Common myeloid progenitor, CD34-positive (primary cell): Measurements from ENCODE around the gene TMBIM1.

Experiments used
- CTCF ChIA-PET: fragments of 350-600 bp; sonication (Branson Sonifier 250); formaldehyde crosslinking; loops from one replicate; lab custom pipeline; 2021; ENCODE audit warnings: antibody characterized with exemption; lab: Charles Lee
- POLR2A ChIA-PET: fragments of 350-600 bp; sonication (Branson Sonifier 250); formaldehyde crosslinking; loops from one replicate; lab custom pipeline; 2021; ENCODE audit warnings: antibody characterized with exemption; lab: Charles Lee
- DNase-seq, 3 donors: peaks; one replicate each; pipeline versions ENCODE4 v3.0.0 to v3.0.0-alpha.2; 2013
- H3K27ac ChIP-seq, 2 experiments: 1 replicate in 1 of 2; 2 replicates in 1 of 2; pipeline ENCODE4 v1.7.0; 2013; ENCODE audit warnings: inconsistent platforms in 2 of 2, low read length in 2 of 2, mild to moderate bottlenecking in 2 of 2, low read depth in 1 of 2, moderate library complexity in 1 of 2; ENCODE audit not compliant: severe bottlenecking in 2 of 2, insufficient read depth in 1 of 2, poor library complexity in 1 of 2
- H3K27me3 ChIP-seq, 5 experiments: replicated peaks in 2 of 5; 1 replicate in 3 of 5; 2 replicates in 2 of 5; pipeline versions ENCODE4 v1.6.1 to v1.7.0; 2013; ENCODE audit warnings: low read length in 4 of 5, mild to moderate bottlenecking in 2 of 5, moderate library complexity in 2 of 5, inconsistent platforms in 1 of 5; ENCODE audit not compliant: insufficient read depth in 5 of 5, control insufficient read depth in 4 of 5
- H3K36me3 ChIP-seq, 4 experiments: 1 replicate in 2 of 4; 2 replicates in 2 of 4; pipeline versions ENCODE4 v1.6.1 to v1.7.0; 2013; ENCODE audit warnings: low read length in 3 of 4, control low read depth in 1 of 4, mild to moderate bottlenecking in 1 of 4; ENCODE audit not compliant: control insufficient read depth in 4 of 4, insufficient read depth in 4 of 4
- H3K4me1 ChIP-seq, 4 experiments: 1 replicate in 3 of 4; 2 replicates in 1 of 4; pipeline versions ENCODE4 v1.6.1 to v1.7.1; 2013; ENCODE audit warnings: low read length in 3 of 4, mild to moderate bottlenecking in 3 of 4, control low read depth in 1 of 4, inconsistent platforms in 1 of 4, moderate library complexity in 1 of 4; ENCODE audit not compliant: control insufficient read depth in 4 of 4, insufficient read depth in 4 of 4; ENCODE audit errors: control extremely low read depth in 1 of 4
- H3K4me3 ChIP-seq, 7 experiments: 1 replicate in 4 of 7; 2 replicates in 3 of 7; pipeline versions ENCODE4 v1.5.1 to v1.7.0; 2013; ENCODE audit warnings: mild to moderate bottlenecking in 7 of 7, low read length in 6 of 7, moderate library complexity in 6 of 7, inconsistent platforms in 2 of 7, low read depth in 2 of 7, control low read depth in 1 of 7; ENCODE audit not compliant: insufficient read depth in 4 of 7, control insufficient read depth in 1 of 7; ENCODE audit errors: extremely low read depth in 1 of 7
- H3K9me3 ChIP-seq, 5 experiments: 1 replicate in 4 of 5; 2 replicates in 1 of 5; pipeline versions ENCODE4 v1.6.1 to v1.7.1; 2013; ENCODE audit warnings: low read length in 4 of 5, mild to moderate bottlenecking in 2 of 5, inconsistent platforms in 1 of 5, low read depth in 1 of 5, moderate library complexity in 1 of 5; ENCODE audit not compliant: control insufficient read depth in 4 of 5, insufficient read depth in 2 of 5; ENCODE audit errors: control extremely low read depth in 1 of 5
- WGBS: methylation state at CpG from one replicate; pipeline ENCODE4 v1.1.5; 2013; ENCODE audit not compliant: insufficient coverage; 5-methylcytosine and 5-hydroxymethylcytosine counted together

Gene TMBIM1

DNA sequence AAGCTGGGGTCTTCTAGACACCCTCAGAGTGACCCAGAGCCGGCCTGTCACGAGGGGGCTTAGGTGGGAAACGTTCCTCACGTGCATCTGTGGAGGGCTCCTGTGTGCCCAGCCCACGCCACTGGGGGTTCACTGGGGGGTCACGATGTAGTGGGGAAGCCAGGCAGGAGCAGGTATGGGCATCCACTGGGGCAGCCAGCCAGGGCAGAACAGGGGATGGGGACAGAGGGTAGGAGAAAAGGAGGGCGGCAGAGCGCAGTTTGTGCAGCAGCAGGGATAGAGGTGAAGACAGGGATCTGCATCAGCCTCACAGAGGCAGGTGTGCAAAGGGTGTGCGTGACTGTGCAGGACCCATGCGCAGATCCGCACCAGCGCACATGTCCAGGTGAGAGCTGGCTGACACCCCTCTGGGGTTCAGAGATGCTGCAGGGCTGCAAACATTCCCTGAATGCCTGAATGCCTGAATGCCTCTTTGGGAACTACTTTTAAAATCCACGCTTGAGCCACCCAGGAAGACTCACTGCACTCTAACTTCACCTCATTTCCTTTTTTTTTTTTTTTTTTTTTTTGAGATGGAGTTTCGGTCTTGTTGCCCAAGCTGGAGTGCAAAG, 11.9 kb downstream of the TMBIM1 start:
- ChIA-PET POLR2A (no interaction called here), CTCF (interaction anchor here (1.1 to 20.2 kb wide), 5 partner anchors 5 to 121 kb away, joined by 3 to 383 read pairs (median 5); partner anchors contain the start of genes AAMP, PNKD and TMBIM1)
- Histone ChIP-seq H3K4me1 (peaks cover 0 to 16% (median 10%) of the 10 kb centered on the region in 4 experiments), H3K4me3 (no peak overlapping the region), H3K9me3 (no peaks in the 10 kb centered on the region), H3K27ac (no peak overlapping the region), H3K27me3 (no peaks in the 10 kb centered on the region), H3K36me3 (peaks cover 18 to 89% (median 66%) of the 10 kb centered on the region in 4 experiments)
- 99% methylated on average over 11 of the region's 14 CpGs for WGBS
- no peak for DNase-seq

DNA sequence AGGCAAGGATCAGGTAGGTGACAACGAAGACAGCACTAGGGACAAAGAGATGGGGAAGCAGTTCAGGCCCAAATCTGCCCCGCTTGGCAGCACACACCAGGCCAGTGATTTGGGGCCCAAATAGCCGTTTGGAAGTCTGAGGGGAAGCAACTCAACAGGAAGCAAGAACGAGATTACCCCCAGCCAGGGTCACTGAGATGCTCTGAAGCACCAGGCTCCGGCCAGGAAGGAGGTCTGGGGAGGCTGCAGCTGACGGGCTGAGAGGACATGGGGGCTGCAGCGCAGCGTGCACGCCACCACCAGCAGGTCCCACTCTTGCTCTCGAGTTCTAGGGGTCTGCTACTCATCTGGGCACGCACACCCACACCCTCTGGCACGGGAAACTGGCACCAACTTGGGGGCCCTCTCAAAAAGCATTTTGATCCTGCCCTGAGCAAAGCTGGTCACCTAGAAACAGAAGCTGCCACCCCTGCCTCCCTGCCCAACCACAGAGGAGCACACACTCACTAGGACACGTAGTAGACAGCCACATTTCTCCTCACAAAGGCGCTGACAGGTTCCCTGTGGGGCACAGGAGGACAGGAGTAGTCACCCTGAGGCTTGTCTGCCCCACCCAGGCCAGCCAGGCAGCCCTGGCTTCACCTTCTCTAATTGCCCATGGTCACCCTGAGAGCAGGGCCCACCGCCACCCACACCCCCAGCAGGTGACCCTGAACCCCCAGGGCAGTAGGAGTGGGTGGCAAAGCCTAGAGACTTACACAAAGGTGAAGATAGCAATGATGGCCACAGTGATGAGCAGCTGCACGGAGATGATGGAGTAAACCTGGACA, 13.6 kb downstream of the TMBIM1 start:
- ChIA-PET POLR2A (interaction anchor here (1.3 kb wide), 1 partner anchor 8 kb away, joined by 3 read pairs; no protein-coding TSS in a partner anchor), CTCF (interaction anchor here (1.4 to 11.2 kb wide), 2 partner anchors 12 to 123 kb away, joined by 3 to 383 read pairs; partner anchors contain the start of gene TMBIM1)
- Histone ChIP-seq H3K27ac (no peak overlapping the region), H3K27me3 (no peaks in the 10 kb centered on the region), H3K4me1 (peaks cover 0 to 3% (median 1%) of the 10 kb centered on the region in 4 experiments), H3K36me3 (peaks cover 18 to 96% (median 82%) of the 10 kb centered on the region in 4 experiments), H3K4me3 (no peak overlapping the region), H3K9me3 (no peaks in the 10 kb centered on the region)
- no peak for DNase-seq
- WGBS: 96% methylated on average over 15 of the region's 16 CpGs

DNA sequence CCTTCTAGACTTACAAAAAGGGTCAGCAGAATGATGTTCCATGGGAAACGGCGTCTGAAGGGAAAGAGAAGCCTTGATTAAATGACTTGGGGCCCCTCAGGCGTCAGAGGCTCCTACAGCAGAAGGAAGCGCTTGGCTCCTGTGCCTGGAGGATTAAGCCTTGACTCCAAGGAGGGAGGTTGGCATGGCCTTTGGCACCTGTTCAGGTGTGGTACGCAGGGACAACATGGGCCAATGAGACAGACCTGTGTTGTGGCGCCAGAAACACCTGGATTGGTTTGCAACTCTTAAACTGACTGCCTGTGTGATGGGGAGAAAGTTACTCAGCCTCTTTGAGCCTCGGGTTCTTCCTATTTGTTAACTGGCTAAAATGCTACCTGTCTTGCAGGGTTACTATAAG, 14.4 kb downstream of the TMBIM1 start:
- CTCF ChIA-PET: interaction anchor here (11.2 kb wide), 1 partner anchor 13 kb away, joined by 383 read pairs; the partner anchor contains the start of gene TMBIM1
- Histone ChIP-seq H3K4me3 (no peak overlapping the region), H3K9me3 (no peaks in the 10 kb centered on the region), H3K36me3 (peaks cover 17 to 92% (median 82%) of the 10 kb centered on the region in 4 experiments), H3K27ac (no peak overlapping the region), H3K27me3 (no peaks in the 10 kb centered on the region), H3K4me1 (peaks cover 0 to 1% (median under 1%) of the 10 kb centered on the region in 4 experiments)
- POLR2A ChIA-PET: interaction anchor here (1.3 kb wide), 1 partner anchor 9 kb away, joined by 3 read pairs; no protein-coding TSS in a partner anchor
- no peak for DNase-seq
- WGBS: 99% methylated on average over 7 of the region's 7 CpGs

DNA sequence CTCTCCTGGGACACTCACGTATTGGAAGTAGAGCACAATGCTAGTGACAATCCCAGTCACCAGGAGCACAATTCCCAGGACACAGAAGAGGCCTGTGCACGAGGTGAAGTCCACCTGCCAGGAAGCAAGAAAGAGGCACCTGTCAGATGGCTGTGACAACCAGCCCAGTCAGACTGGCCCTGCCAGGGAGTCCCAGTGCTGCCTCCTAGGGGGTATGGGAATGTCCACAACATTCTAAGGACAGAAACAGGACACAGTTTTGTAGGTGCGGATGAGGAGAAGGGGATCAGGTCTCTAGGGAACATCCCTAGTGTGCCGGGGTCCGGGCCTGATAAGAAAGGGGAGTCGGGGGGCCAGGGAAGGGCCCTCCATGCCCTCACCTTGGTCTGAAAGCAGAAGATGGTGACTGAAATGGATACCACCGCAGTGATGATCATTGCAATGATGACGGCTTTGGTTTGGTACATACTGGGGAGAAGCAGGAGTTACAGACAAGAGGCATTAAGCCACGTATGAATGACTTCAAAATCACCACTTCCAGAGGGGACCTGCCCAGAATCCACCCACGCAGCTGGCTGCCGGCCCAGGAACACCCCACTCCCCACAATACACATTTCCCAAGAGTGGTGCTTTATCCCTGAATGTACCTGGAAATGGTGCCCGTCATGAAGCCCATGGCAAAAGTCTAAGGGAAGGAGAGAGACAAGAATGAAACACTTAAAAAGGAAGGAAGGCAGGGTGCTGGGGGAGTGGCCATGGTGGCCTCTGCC, 15.1 kb downstream of the TMBIM1 start:
- POLR2A ChIA-PET: interaction anchor here (1.3 kb wide), 1 partner anchor 10 kb away, joined by 3 read pairs; no protein-coding TSS in a partner anchor
- no peak overlapping the region for H3K27ac ChIP-seq
- H3K9me3 ChIP-seq: no peaks in the 10 kb centered on the region
- CTCF ChIA-PET: interaction anchor here (0.9 to 11.2 kb wide), 4 partner anchors 13 to 176 kb away, joined by 3 to 383 read pairs (median 76); partner anchors contain the start of genes CATIP and TMBIM1
- H3K4me1 ChIP-seq: peaks cover 0 to 8% (median 5%) of the 10 kb centered on the region in 4 experiments
- DNase-seq: no peak
- H3K27me3 ChIP-seq: no peaks in the 10 kb centered on the region
- H3K4me3 ChIP-seq: no peak overlapping the region
- peaks cover 17 to 85% (median 80%) of the 10 kb centered on the region in 4 experiments for H3K36me3 ChIP-seq
- 96% methylated on average over 10 of the region's 12 CpGs for WGBS

DNA sequence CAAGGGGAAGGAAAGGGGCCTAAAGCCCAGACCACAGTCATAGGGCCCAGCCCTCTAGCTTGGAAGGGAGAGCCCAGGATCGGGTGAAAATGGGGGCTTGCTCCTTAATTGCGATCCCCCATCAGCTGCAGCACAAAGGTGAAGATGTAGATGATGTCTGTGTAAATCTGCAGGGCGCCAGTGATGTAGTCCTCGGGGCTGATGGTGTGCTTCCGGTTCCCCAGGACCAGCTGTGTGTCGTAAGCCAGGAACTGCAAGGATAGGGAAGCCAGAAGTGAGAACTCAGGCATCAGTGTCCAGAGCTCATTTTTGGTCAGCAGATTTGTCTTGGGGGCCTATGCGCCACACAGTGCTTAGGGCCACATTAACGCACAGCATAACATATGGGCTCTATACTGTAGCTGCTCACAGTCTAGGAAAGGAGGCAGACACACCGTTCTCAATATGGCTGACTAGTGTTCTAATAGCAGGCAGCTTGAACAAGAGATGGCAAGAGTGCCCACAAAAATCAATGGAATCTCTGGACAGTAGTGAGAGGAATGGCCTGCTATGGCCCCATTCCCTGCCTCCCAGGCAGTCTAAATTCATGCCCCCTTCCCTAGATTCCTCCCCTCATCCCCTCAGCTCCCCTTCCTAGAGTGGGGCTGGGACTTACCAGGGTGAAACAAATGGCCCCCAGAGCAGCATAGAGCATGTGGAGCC, 16.8 kb downstream of the TMBIM1 start:
- Histone ChIP-seq H3K4me3 (no peak overlapping the region), H3K27me3 (no peaks in the 10 kb centered on the region), H3K9me3 (no peaks in the 10 kb centered on the region), H3K27ac (peak overlapping the region in 1 of 2 experiments; percentile 51), H3K4me1 (peaks cover 5 to 24% (median 18%) of the 10 kb centered on the region in 4 experiments), H3K36me3 (peaks cover 11 to 74% (median 69%) of the 10 kb centered on the region in 4 experiments)
- CTCF ChIA-PET: interaction anchor here (1.0 to 11.2 kb wide), 10 partner anchors 15 to 190 kb away, joined by 3 to 383 read pairs (median 5); partner anchors contain the start of genes CATIP and TMBIM1
- POLR2A ChIA-PET: interaction anchor here (0.6 to 2.4 kb wide), 3 partner anchors 10 to 95 kb away, joined by 3 to 17 read pairs (median 4); no protein-coding TSS in a partner anchor
- WGBS: 86% methylated on average over 9 of the region's 9 CpGs
- DNase-seq: no peak

DNA sequence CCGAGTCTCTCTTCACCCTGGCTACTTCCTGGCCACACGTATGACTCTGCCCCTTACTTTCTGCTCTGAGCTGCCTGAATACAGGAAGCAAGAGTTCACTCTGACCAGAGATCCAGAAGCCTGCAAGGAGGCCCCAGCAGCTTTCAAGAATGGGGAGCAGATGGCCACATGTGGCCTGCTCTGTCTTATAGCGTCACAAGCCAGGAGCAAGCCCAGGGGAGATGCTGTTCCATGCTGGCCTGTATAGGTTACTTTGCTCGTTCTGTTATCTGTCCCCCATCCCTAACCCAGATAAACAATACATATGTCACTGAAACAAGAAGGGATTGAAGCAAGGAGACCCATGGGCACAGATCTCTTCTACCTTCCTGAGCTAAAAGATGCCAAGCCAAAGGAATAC, 17.7 kb downstream of the TMBIM1 start:
- no peaks in the 10 kb centered on the region for H3K27me3 ChIP-seq
- no peak for DNase-seq
- no peak overlapping the region for H3K4me3 ChIP-seq
- CTCF ChIA-PET: interaction anchor here (1.0 to 11.2 kb wide), 12 partner anchors 16 to 193 kb away, joined by 3 to 383 read pairs (median 5); partner anchors contain the start of genes CATIP and TMBIM1
- no peaks in the 10 kb centered on the region for H3K9me3 ChIP-seq
- POLR2A ChIA-PET: interaction anchor here (2.4 kb wide), 1 partner anchor 11 kb away, joined by 17 read pairs; no protein-coding TSS in a partner anchor
- peak overlapping the region in 1 of 2 experiments; percentile 6 for H3K27ac ChIP-seq
- peaks cover 5 to 28% (median 19%) of the 10 kb centered on the region in 4 experiments for H3K4me1 ChIP-seq
- 84% methylated on average over 4 of the region's 4 CpGs for WGBS
- H3K36me3 ChIP-seq: peaks cover 8 to 64% (median 60%) of the 10 kb centered on the region in 4 experiments
